GM12872 (cell line): ENCODE results near the gene UBE2R2.
A peak's percentile ranks its signal among the peaks of the same experiment; 100 is the strongest.

Experiments
- TF ChIP-seq, protein P1 (sequence below): IDR thresholded peaks from 3 replicates; pipeline ENCODE4 v1.5.1; 2011; ENCODE audit warnings: low read depth, mild to moderate bottlenecking, low read length, moderate library complexity; ENCODE audit not compliant: insufficient read depth

UBE2R2 gene

DNA sequence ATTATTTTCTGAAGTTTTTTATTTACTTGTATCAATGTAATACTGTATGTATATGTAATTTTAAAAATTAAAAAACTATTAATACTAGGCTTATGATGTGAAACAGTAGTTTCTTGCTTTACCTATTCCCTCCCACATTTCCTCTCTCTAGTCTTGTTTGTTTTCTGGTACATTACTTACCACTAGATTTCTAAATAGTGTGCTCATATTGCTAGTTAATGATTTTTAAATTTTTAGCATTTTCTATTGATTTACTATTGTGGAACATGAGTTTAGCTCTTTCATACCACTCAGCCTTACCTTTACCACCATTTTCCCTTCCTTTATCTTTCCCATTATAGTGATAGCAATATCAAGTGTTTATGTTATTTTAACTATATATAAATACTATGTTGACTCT lies 39.3 kb downstream of the UBE2R2 start:
- TF ChIP-seq, protein P1, sequence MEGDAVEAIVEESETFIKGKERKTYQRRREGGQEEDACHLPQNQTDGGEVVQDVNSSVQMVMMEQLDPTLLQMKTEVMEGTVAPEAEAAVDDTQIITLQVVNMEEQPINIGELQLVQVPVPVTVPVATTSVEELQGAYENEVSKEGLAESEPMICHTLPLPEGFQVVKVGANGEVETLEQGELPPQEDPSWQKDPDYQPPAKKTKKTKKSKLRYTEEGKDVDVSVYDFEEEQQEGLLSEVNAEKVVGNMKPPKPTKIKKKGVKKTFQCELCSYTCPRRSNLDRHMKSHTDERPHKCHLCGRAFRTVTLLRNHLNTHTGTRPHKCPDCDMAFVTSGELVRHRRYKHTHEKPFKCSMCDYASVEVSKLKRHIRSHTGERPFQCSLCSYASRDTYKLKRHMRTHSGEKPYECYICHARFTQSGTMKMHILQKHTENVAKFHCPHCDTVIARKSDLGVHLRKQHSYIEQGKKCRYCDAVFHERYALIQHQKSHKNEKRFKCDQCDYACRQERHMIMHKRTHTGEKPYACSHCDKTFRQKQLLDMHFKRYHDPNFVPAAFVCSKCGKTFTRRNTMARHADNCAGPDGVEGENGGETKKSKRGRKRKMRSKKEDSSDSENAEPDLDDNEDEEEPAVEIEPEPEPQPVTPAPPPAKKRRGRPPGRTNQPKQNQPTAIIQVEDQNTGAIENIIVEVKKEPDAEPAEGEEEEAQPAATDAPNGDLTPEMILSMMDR, result no peak

DNA sequence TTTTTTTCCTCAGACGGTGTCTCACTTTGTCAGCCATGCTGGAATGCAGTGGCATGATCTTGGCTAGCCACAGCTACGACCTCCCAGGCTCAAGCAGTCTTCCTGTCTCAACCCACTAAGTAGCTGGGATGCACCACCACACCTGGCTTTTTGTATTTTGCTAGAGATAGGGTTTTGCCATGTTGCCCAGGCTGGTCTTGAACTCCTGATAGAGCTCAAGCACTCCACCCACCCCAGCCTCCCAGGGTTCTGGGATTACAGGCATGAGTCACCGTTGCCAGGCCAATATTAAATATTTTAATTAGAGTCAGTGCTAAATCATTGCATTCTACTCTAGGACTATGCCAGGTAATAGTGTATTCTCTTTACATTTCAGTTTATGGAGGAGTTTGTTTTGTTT lies 41.5 kb downstream of the UBE2R2 start:
- TF ChIP-seq, protein P1, result no peak

DNA sequence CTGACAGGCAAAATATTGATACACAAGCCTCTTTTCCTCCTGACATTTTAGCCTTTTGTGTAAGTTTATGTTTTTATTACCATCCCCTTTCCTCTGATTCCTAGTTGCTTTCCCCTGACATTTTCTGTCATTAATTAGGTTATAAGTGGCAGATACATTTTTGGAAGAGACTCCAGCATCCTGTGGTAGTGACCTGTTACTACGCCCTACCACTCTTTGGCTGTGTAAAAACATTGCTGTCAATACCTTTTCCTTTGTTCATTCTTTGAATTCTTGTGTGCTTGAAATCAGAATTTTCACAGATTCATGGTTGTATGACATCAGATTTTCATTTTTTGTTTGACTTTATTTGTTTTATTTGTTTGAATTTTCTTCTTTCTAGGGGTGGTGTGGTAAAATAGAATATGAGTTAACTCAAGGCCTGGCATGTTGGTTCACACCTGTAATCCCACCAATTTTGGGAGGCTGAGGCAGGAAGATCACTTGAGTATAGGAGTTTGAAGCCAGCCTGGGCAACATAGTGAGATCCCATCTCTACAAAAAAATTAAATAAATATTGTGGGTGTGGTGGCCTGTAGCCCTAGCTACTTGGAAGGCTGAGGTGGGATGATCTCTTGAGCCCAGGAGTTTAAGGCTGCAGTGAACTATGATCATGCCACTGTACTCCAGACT lies 43.4 kb downstream of the UBE2R2 start:
- TF ChIP-seq, protein P1, result peak; percentile 42

DNA sequence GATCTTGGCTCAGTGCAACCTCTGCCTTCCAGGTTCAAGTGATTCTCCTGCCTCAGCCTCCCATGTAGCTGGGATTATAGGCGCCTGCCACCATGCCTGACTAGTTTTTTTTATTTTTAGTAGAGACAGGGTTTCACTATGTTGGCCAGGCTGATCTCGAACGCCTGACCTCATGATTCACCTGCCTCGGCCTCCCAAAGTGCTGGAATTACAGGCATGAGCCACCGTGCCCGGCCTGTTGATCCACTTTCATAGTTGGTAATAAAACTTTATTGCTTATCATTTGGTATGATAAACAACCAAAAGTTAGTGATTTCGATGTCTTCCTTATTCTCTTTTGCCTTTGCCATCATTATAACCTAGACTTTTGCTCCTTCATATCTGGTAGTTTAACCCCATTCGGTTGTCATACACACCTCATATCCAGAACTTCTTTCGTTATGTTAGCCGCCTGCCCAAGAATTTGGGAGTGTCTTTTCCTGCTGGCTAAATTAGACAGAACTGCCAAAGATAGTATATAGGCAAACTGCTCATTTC lies 45.0 kb downstream of the UBE2R2 start:
- TF ChIP-seq, protein P1, result no peak

DNA sequence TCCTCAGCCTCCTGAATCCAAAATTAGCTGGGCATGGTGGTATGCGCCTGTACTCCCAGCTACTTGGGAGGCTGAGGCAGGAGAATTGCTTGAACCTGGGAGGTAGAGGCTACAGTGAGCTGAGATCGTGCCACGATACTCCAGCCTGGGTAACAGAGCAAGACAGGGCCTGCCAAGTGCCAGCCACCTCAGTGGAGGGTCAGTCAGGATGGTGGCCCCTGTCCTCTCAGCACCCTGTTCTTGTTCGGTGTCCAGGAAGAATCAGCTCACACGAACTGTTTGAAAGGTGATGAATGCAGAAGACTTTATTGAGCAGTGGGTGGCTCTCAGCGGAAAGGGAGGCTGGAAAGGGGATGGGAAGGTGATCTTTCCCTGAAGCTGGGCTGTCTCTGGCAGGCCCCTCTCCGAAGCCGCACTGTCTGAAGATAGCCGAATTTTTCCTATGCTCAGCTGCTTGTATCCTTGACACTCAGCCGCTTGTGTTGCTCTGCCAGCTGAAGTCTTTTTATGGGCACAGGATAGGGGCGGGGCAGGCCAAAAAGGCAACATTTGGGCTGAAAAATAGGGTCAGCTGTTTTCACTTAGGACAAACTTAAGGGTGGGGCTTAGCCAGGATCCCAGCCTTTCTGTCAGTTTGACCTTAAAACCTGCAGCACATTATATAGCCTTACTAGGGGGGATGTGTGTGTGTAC lies 50.9 kb downstream of the UBE2R2 start:
- TF ChIP-seq, protein P1, result no peak

DNA sequence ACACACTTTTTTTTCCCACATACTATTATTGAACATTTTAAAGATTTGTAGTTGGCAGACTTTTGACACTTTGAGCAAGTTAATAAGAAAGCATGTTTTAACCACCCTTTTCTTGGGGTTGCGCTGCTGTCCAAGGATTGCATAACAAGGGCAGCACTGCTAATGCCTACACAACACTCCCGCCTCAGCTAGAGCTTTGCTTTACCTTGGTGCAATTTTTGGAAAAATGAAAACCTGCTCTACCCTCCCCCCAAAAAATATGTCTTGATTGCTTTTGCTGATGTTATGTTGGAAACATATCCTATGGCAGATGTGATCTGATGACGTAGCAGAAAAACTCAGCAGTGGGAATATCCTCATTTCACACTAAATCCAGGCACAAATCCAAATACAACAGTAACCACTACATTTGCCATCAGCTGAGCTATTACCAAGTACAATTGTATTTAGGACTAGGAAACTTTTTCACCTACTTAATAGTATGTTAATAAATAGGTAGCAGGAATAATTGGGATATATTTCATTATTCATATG lies 51.5 kb downstream of the UBE2R2 start:
- TF ChIP-seq, protein P1, result no peak

DNA sequence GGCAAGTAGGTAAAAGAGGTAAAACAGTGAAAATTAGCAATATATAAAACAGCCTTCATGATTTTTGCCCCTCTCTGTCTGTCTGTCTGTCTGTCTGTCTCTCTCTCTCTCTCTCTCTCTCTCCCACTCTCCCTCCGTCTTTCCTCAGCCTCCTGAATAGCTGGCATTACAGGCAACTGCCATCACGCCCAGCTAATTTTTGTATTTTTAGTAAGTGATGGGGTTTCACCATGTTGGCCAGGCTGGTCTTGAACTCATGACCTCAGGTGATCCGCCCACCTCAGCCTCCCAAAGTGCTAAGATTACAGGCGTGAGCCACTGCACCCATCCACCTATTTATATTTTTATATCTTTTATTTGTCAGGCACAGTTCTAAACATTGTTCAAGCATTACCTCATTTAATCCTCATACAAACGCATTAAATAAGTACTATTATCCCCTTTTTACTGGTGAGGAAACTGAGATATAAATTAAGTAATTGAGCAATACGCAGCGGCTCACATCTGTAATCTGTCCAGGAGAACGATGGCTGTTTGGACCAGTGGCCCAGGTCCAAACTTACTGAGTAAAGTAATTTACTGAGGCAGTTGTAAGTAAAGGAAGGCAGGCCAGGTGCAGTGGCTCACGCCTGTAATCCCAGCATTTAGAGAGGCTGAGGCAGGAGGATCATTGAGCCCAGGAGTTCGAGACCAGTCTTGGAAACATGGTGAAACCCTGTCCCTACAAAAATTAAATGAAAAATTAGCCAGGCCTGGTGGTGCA lies 60.9 kb downstream of the UBE2R2 start:
- TF ChIP-seq, protein P1, result no peak
